ENCODE data around the gene SHROOM3. TPM values are rescaled to one million over a fixed set of nuclear protein-coding genes. Genes with fewer than 3 reads are reported as not detected.

SHROOM3 gene
- total and polyA plus RNA-seq, 2 donors (not counting 3 experiments of a cell fraction or from before 2014, with no cell fraction given): 2.7 to 6.7 TPM

DNA sequence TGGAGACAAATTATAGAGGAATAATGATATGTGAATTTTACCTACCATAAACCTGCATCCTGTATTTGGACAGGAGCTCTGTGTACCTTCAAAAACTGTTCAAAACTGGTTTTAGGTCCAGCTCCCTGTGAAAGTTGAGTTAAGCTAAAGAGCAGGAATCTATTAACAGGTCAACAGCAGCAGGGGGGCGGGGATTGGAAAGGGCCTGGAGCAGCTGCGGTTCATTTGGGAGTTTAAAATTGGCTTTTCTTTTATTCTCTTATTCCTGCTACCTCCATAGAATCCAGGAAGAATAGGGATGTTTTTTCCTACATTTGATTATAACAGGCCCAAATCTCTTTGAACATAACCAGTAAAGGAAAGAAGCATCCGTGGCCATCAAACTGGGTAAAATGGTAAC, 23.8 kb downstream of the SHROOM3 start:
- no peak for FAIRE-seq
- Histone ChIP-seq H3K4me1 (ENCODE audit: control insufficient read depth, extremely low read depth, insufficient read depth, low read length) (no peaks in the 10 kb centered on the region), H3K36me3 (ENCODE audit: control insufficient read depth in 2 of 2, extremely low read depth in 1 of 2, insufficient read depth in 2 of 2, low read length in 2 of 2) (no peaks in the 10 kb centered on the region), H3K4me2 (ENCODE audit: insufficient read depth, low read length) (no peak overlapping the region), H3K4me3 (replicated peaks in 1 of 3; ENCODE audit: insufficient read depth in 1 of 3, low read depth in 1 of 3, low read length in 3 of 3) (no peak overlapping the region), H3K9me3 (replicated peaks; ENCODE audit: control insufficient read depth, insufficient read depth, low read length) (no peaks in the 10 kb centered on the region), H3K9ac (replicated peaks; ENCODE audit: extremely low read depth, insufficient read depth, low read length) (no peak overlapping the region), H3K27ac (ENCODE audit: insufficient read depth, low read depth, low read length) (no peak overlapping the region), H4K20me1 (replicated peaks; ENCODE audit: control insufficient read depth, extremely low read depth, insufficient read depth, low read length) (no peaks in the 10 kb centered on the region), H3K27me3 (ENCODE audit: control insufficient read depth in 2 of 2, insufficient read depth in 2 of 2, low read length in 2 of 2) (peaks cover 0 to 2% of the 10 kb centered on the region in 2 experiments), H3K79me2 (ENCODE audit: control insufficient read depth, insufficient read depth, low read length) (no peaks in the 10 kb centered on the region), H3K9me1 (replicated peaks; ENCODE audit: control insufficient read depth, extremely low read depth, insufficient read depth, low read length) (no peaks in the 10 kb centered on the region), H2AFZ (ENCODE audit: low read depth, low read length) (no peak overlapping the region)
- ChIA-PET CTCF (no interaction called here), POLR2A (no interaction called here)
- no peak for TF ChIP-seq GATA2 (IDR thresholded peaks at IDR 0.05; ENCODE audit: insufficient read depth, insufficient read length, low read depth, low read length)
- no peak for TF ChIP-seq CTCF (IDR thresholded peaks at IDR 0.05; ENCODE audit: extremely low read depth in 1 of 2, insufficient read depth in 1 of 2, low read depth in 1 of 2, low read length in 2 of 2)
- TF ChIP-seq FOS (IDR thresholded peaks at IDR 0.05; ENCODE audit: borderline replicate concordance, insufficient read depth, low read length): no peak
- no peak for TF ChIP-seq EZH2 (IDR thresholded peaks at IDR 0.05; ENCODE audit: borderline replicate concordance, low read depth, low read length, severe bottlenecking)
- no peak for TF ChIP-seq MYC (IDR thresholded peaks at IDR 0.05; ENCODE audit: low read depth, low read length)
- TF ChIP-seq POLR2A (IDR thresholded peaks at IDR 0.05; ENCODE audit: low read depth, low read length): no peak
- no peak for TF ChIP-seq JUN (IDR thresholded peaks at IDR 0.05; ENCODE audit: borderline replicate concordance, insufficient read depth, insufficient read length, low read depth)
- TF ChIP-seq POLR2AphosphoS5 (IDR thresholded peaks at IDR 0.05; ENCODE audit: insufficient read depth, low read depth, low read length): no peak
- no peak for TF ChIP-seq MAX (IDR thresholded peaks at IDR 0.05; ENCODE audit: insufficient read depth, insufficient read length)
- intact Hi-C loops (cut with micrococcal nuclease) (no loop called here), dilution Hi-C loops (cut with MboI; ENCODE audit: extremely low pct_ligation_motif_present, low sequenced_read_pairs) (no loop called here)
- BruUV-seq (replicated peaks): no TSS peak
- no peak for DNase-seq (ENCODE audit: low read depth, low spot score)

Measured in endothelial cell of umbilical vein (primary cell).